CD14-positive monocyte (primary cell): ENCODE measurements around the gene CMTM6. TPM values are rescaled to one million over a fixed set of nuclear protein-coding genes. Genes with fewer than 3 reads are reported as not detected.

Source experiments
- DNase-seq, 3 donors: peaks; one replicate each; pipeline ENCODE4 v3.0.0-alpha.2; 2011 to 2022
- H2AFZ ChIP-seq: 2 replicates; pipeline ENCODE4 v1.6.0; 2012; ENCODE audit warnings: mild to moderate bottlenecking, low read depth, low read length, inconsistent platforms; ENCODE audit not compliant: insufficient read depth, poor library complexity, severe bottlenecking
- H3K27ac ChIP-seq, 2 donors: 1 replicate in 1 of 2; 2 replicates in 1 of 2; pipeline ENCODE4 v1.5.1; 2012 to 2013; ENCODE audit warnings: low read length in 2 of 2, control low read depth in 1 of 2, inconsistent platforms in 1 of 2, low read depth in 1 of 2, mild to moderate bottlenecking in 1 of 2
- H3K27me3 ChIP-seq, 2 donors: one replicate each; pipeline versions ENCODE4 v1.6.0 to v1.6.1; 2011 to 2013; ENCODE audit warnings: low read length in 2 of 2; ENCODE audit not compliant: control insufficient read depth in 2 of 2, insufficient read depth in 2 of 2
- H3K36me3 ChIP-seq, 2 donors: replicated peaks in 1 of 2; 1 replicate in 1 of 2; 2 replicates in 1 of 2; pipeline versions ENCODE4 v1.5.1 to v1.6.1; 2012 to 2013; ENCODE audit warnings: low read length in 2 of 2, control low read depth in 1 of 2, inconsistent platforms in 1 of 2, mild to moderate bottlenecking in 1 of 2; ENCODE audit not compliant: insufficient read depth in 2 of 2, control insufficient read depth in 1 of 2
- H3K4me1 ChIP-seq, 2 donors: 1 replicate in 1 of 2; 2 replicates in 1 of 2; pipeline versions ENCODE4 v1.5.1 to v1.6.1; 2012 to 2013; ENCODE audit warnings: low read length in 2 of 2, control low read depth in 1 of 2, inconsistent platforms in 1 of 2, mild to moderate bottlenecking in 1 of 2, moderate library complexity in 1 of 2; ENCODE audit not compliant: insufficient read depth in 2 of 2, control insufficient read depth in 1 of 2
- H3K4me2 ChIP-seq: replicated peaks from 2 replicates; pipeline ENCODE3; 2012; ENCODE audit warnings: low read length, moderate library complexity, mild to moderate bottlenecking; ENCODE audit not compliant: poor library complexity, severe bottlenecking; ENCODE audit errors: extremely low read depth
- H3K4me3 ChIP-seq, 3 experiments: fragments of 200-600 bp in 1 of 3; sonication (generic) in 1 of 3; replicated peaks in 1 of 3; 1 replicate in 2 of 3; 2 replicates in 1 of 3; pipeline ENCODE4 v1.5.1; 2011 to 2013; ENCODE audit warnings: low read length in 3 of 3, mild to moderate bottlenecking in 3 of 3, control low read depth in 2 of 3, low read depth in 2 of 3, inconsistent platforms in 1 of 3, moderate library complexity in 1 of 3
- H3K79me2 ChIP-seq: 2 replicates; pipeline ENCODE4 v1.6.0; 2012; ENCODE audit warnings: mild to moderate bottlenecking, control low read depth, inconsistent platforms, low read length, moderate library complexity; ENCODE audit not compliant: insufficient read depth
- H3K9ac ChIP-seq: 2 replicates; pipeline ENCODE4 v1.6.0; 2017; ENCODE audit warnings: low read length, mild to moderate bottlenecking; ENCODE audit not compliant: insufficient read depth, poor library complexity, severe bottlenecking
- H3K9me3 ChIP-seq, 2 donors: replicated peaks in 1 of 2; 1 replicate in 1 of 2; 2 replicates in 1 of 2; pipeline versions ENCODE4 v1.5.1 to v1.6.1; 2012 to 2013; ENCODE audit warnings: low read length in 2 of 2, control low read depth in 1 of 2; ENCODE audit not compliant: control insufficient read depth in 1 of 2, insufficient read depth in 1 of 2
- H4K20me1 ChIP-seq: 2 replicates; pipeline ENCODE4 v1.6.0; 2012; ENCODE audit warnings: mild to moderate bottlenecking, low read length, control low read depth, moderate library complexity; ENCODE audit not compliant: insufficient read depth
- H3K27ac Mint-ChIP-seq, 7 donors: one replicate each; pipeline ENCODE4 v1.8.0; 2020; ENCODE audit warnings: mild to moderate bottlenecking in 7 of 7, mixed read lengths in 7 of 7, moderate library complexity in 6 of 7, inconsistent platforms in 2 of 7
- H3K27me3 Mint-ChIP-seq, 3 donors: one replicate each; pipeline ENCODE4 v1.8.0; 2021 to 2022; ENCODE audit warnings: low read depth in 3 of 3, mild to moderate bottlenecking in 3 of 3, mixed read lengths in 3 of 3, moderate library complexity in 3 of 3, inconsistent platforms in 1 of 3
- H3K36me3 Mint-ChIP-seq, 2 donors: one replicate each; pipeline ENCODE4 v1.8.0; 2020; ENCODE audit warnings: mixed read lengths in 2 of 2, inconsistent platforms in 1 of 2, mild to moderate bottlenecking in 1 of 2
- H3K4me1 Mint-ChIP-seq: one replicate; pipeline ENCODE4 v1.8.0; 2020; ENCODE audit warnings: mild to moderate bottlenecking, mixed read lengths
- H3K4me3 Mint-ChIP-seq, 2 donors: one replicate each; pipeline ENCODE4 v1.8.0; 2020; ENCODE audit warnings: mild to moderate bottlenecking in 2 of 2, mixed read lengths in 2 of 2, moderate library complexity in 1 of 2
- H3K9me3 Mint-ChIP-seq, 7 donors: one replicate each; pipeline ENCODE4 v1.8.0; 2020 to 2022; ENCODE audit warnings: mixed read lengths in 7 of 7, mild to moderate bottlenecking in 6 of 7, moderate library complexity in 6 of 7, inconsistent platforms in 2 of 7
- CTCF ChIP-seq: fragments of 200-600 bp; IDR thresholded peaks from one replicate; pipeline ENCODE4 v1.8.0; 2022; ENCODE audit warnings: antibody characterized with exemption, mild to moderate bottlenecking
- WGBS: methylation state at CpG from one replicate; pipeline ENCODE4 v1.1.5; 2013; ENCODE audit warnings: missing lambda C conversion rate; ENCODE audit not compliant: insufficient coverage; 5-methylcytosine and 5-hydroxymethylcytosine counted together
- intact Hi-C, 2 donors: fragments of 100-400 bp; cut with micrococcal nuclease; formaldehyde crosslinking; loops; one replicate each; pipeline versions ENCODE4 v1.15.0 to v1.15.1; 2023
- polyA plus RNA-seq, 3 donors: library from polyadenylated mRNA; depleted of rRNA in 1 of 3; unstranded in 2 of 3; stranded (reverse) in 1 of 3; fragments of 300-500 nt in 2 of 3; fragments of >200 nt in 1 of 3; fragmentation: Illumina TruSeq in 2 of 3; gene quantifications; 1 replicate in 2 of 3; 2 replicates in 1 of 3; pipeline ENCODE4 v1.2.3, GENCODE V29; 2012 to 2021

The CMTM6 gene
- polyA plus RNA-seq, 3 donors = 40.0 to 210 (median 190) TPM

- Mint-ChIP-seq H3K27ac (peak overlapping the region in 5 of 7 donors; percentile 23 to 68 (median 37)), H3K4me1 (peaks cover 21% of the 10 kb centered on the region), H3K4me3 (no peak overlapping the region), H3K36me3 (peaks cover 65 to 83% of the 10 kb centered on the region in 2 donors), H3K27me3 (peaks cover 0 to 1% (median 0%) of the 10 kb centered on the region in 3 donors), H3K9me3 (no peaks in the 10 kb centered on the region)
- Histone ChIP-seq H3K4me1 (peaks cover 12 to 14% of the 10 kb centered on the region in 2 donors), H3K9ac (no peak overlapping the region), H3K4me2 (no peak overlapping the region), H2AFZ (no peak overlapping the region), H3K79me2 (peaks cover 44% of the 10 kb centered on the region), H3K4me3 (no peak overlapping the region), H4K20me1 (peaks cover 95% of the 10 kb centered on the region), H3K27ac (peak overlapping the region in 1 of 2 donors; percentile 36), H3K27me3 (no peaks in the 10 kb centered on the region), H3K36me3 (peaks cover 56 to 93% of the 10 kb centered on the region in 2 donors), H3K9me3 (no peaks in the 10 kb centered on the region)
- WGBS = no CpG with 5 or more reads among the region's 2 CpGs
- TF ChIP-seq CTCF = no peak
- DNase-seq = no peak
- intact Hi-C loops = no loop called here
Observed at GRCh38 chr3:32450426-32450825, 52.2 kb downstream of the CMTM6 start.

GRCh38 chr3:32449691-32450090 is 53.0 kb downstream of the CMTM6 start:
- H3K27me3 Mint-ChIP-seq = peaks cover 0 to 1% (median 0%) of the 10 kb centered on the region in 3 donors
- Histone ChIP-seq H2AFZ (no peak overlapping the region), H3K27me3 (no peaks in the 10 kb centered on the region), H3K9ac (no peak overlapping the region), H3K4me1 (peaks cover 12 to 14% of the 10 kb centered on the region in 2 donors), H3K36me3 (peaks cover 48 to 88% of the 10 kb centered on the region in 2 donors), H3K9me3 (no peaks in the 10 kb centered on the region), H3K27ac (peak overlapping the region in 1 of 2 donors; percentile 64), H3K4me3 (no peak overlapping the region), H3K79me2 (peaks cover 51% of the 10 kb centered on the region), H4K20me1 (peaks cover 94% of the 10 kb centered on the region), H3K4me2 (no peak overlapping the region)
- no peak for TF ChIP-seq CTCF
- peaks cover 21% of the 10 kb centered on the region for H3K4me1 Mint-ChIP-seq
- peak overlapping the region in 2 of 7 donors; percentile 78 to 82 for H3K27ac Mint-ChIP-seq
- peaks cover 61 to 79% of the 10 kb centered on the region in 2 donors for H3K36me3 Mint-ChIP-seq
- no peak for DNase-seq
- no peak overlapping the region for H3K4me3 Mint-ChIP-seq
- H3K9me3 Mint-ChIP-seq = no peaks in the 10 kb centered on the region
- 100% methylated on average over 1 of the region's 3 CpGs for WGBS
- intact Hi-C loops = loop anchor here in 1 of 2 donors (10.0 kb wide), 1 partner anchor 145 kb away; no protein-coding TSS in a partner anchor
